Natural killer cell (primary cell): Measurements from ENCODE around the gene PITX1. TPM values are rescaled to one million over a fixed set of nuclear protein-coding genes. Genes with fewer than 3 reads are reported as not detected.

Source experiments
- ATAC-seq, 3 donors: fragments of 150-1000 bp in 2 of 3; fragments of 200-7000 bp in 1 of 3; cut with Tn5 transposase; 1 replicate in 1 of 3; 2 replicates in 2 of 3; pipeline ENCODE4 v1.10.0; 2021; ENCODE audit warnings: mild to moderate bottlenecking in 2 of 3, moderate library complexity in 2 of 3
- DNase-seq, 2 donors: peaks; one replicate each; pipeline versions ENCODE4 v3.0.0 to v3.0.0-alpha.2; 2013 to 2021; ENCODE audit warnings: mixed read lengths in 1 of 2
- H3K27ac ChIP-seq: one replicate; pipeline ENCODE4 v1.5.1; 2013; ENCODE audit warnings: mild to moderate bottlenecking, low read length
- H3K27me3 ChIP-seq: one replicate; pipeline ENCODE4 v1.6.1; 2013; ENCODE audit warnings: low read length; ENCODE audit not compliant: control insufficient read depth, insufficient read depth
- H3K36me3 ChIP-seq: one replicate; pipeline ENCODE4 v1.6.1; 2013; ENCODE audit warnings: low read length; ENCODE audit not compliant: control insufficient read depth, insufficient read depth
- H3K4me1 ChIP-seq: one replicate; pipeline ENCODE4 v1.6.1; 2013; ENCODE audit warnings: low read length; ENCODE audit not compliant: control insufficient read depth, insufficient read depth
- H3K4me3 ChIP-seq: one replicate; pipeline ENCODE4 v1.5.1; 2013; ENCODE audit warnings: low read length
- H3K9me3 ChIP-seq: one replicate; pipeline ENCODE4 v1.6.1; 2013; ENCODE audit warnings: low read length; ENCODE audit not compliant: control insufficient read depth, insufficient read depth
- H3K27ac Mint-ChIP-seq, 2 donors: one replicate each; pipeline ENCODE4 v1.8.0; 2022; ENCODE audit warnings: mild to moderate bottlenecking in 2 of 2, mixed read lengths in 2 of 2, moderate library complexity in 1 of 2
- H3K27me3 Mint-ChIP-seq, 2 donors: one replicate each; pipeline ENCODE4 v1.8.0; 2022; ENCODE audit warnings: low read depth in 2 of 2, mixed read lengths in 2 of 2
- H3K36me3 Mint-ChIP-seq: one replicate; pipeline ENCODE4 v1.8.0; 2022; ENCODE audit warnings: mixed read lengths
- H3K4me1 Mint-ChIP-seq, 2 donors: one replicate each; pipeline ENCODE4 v1.8.0; 2022; ENCODE audit warnings: mixed read lengths in 2 of 2
- H3K4me3 Mint-ChIP-seq: one replicate; pipeline ENCODE4 v1.8.0; 2022; ENCODE audit warnings: mild to moderate bottlenecking, moderate library complexity, mixed read lengths
- H3K9me3 Mint-ChIP-seq, 2 donors: one replicate each; pipeline ENCODE4 v1.8.0; 2022; ENCODE audit warnings: mixed read lengths in 2 of 2
- CTCF ChIP-seq: fragments of 200-600 bp; IDR thresholded peaks from one replicate; pipeline ENCODE4 v1.8.0; 2022; ENCODE audit warnings: antibody characterized with exemption
- whole genome bisulfite sequencing: methylation state at CpG from one replicate; pipeline ENCODE4 v1.1.7; 2013; ENCODE audit warnings: missing lambda C conversion rate; ENCODE audit not compliant: insufficient coverage; 5-methylcytosine and 5-hydroxymethylcytosine counted together
- intact Hi-C: fragments of 100-400 bp; cut with micrococcal nuclease; formaldehyde crosslinking; loops from one replicate; pipeline ENCODE4 v1.14.2; 2022
- total RNA-seq, 4 donors: library from RNA; stranded (reverse); fragments of 120-200 nt in 1 of 4; gene quantifications; one replicate each; pipeline versions ENCODE4 v1.2.3 to v1.2.4, GENCODE V29; 2013 to 2022

The PITX1 gene
- total RNA-seq, 3 donors from 2014 or later (not counting 1 experiment from before 2014, with no cell fraction given), result not detected

DNA sequence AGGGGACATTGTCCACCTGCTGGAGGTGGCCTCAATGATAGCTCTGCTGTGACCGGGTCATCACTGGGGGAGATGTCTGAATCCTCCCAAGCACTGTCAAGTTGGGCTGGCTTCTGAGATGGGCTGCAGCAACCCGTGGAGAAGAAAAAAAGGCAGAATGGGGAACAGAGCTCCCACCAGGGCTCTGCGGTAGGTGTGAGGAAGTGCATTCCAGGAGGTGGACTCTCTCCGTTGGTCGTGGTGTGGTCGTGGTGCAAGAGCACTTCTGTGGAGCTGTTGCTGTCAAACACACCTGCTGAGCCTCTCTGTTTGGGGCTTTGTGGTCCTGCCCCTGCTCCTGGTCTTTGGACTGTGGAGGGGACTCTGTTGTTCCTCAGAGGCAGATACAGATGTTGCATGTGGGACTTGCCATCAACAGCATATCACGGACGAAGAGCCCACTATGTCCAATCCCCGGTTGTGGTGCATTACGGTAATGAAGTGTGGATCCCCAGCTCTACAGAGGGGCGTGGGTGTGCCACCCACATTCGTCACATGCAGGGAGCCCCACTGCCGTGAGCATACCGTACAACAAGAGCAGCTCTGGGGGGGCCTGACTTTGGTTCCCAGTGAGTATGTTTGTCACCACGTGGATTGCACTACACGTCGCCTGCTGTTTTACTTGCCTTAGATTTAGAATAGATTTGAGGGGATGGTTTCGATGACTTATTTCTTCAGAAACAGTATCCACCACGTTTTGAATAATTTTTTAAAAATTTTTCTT, 36.0 kb upstream of the PITX1 start:
- DNase-seq, result no peak
- H3K4me3 ChIP-seq, result no peak overlapping the region
- no peaks in the 10 kb centered on the region for H3K4me1 ChIP-seq
- intact Hi-C loops, result no loop called here
- no peaks in the 10 kb centered on the region for H3K9me3 ChIP-seq
- 68% methylated on average over 18 of the region's 19 CpGs for WGBS
- Mint-ChIP-seq H3K27ac (no peak overlapping the region), H3K9me3 (no peaks in the 10 kb centered on the region), H3K4me3 (no peak overlapping the region), H3K4me1 (no peaks in the 10 kb centered on the region), H3K27me3 (no peaks in the 10 kb centered on the region), H3K36me3 (no peaks in the 10 kb centered on the region)
- ATAC-seq, result no peak
- no peak overlapping the region for H3K27ac ChIP-seq
- no peaks in the 10 kb centered on the region for H3K27me3 ChIP-seq
- TF ChIP-seq CTCF, result no peak
- no peaks in the 10 kb centered on the region for H3K36me3 ChIP-seq

DNA sequence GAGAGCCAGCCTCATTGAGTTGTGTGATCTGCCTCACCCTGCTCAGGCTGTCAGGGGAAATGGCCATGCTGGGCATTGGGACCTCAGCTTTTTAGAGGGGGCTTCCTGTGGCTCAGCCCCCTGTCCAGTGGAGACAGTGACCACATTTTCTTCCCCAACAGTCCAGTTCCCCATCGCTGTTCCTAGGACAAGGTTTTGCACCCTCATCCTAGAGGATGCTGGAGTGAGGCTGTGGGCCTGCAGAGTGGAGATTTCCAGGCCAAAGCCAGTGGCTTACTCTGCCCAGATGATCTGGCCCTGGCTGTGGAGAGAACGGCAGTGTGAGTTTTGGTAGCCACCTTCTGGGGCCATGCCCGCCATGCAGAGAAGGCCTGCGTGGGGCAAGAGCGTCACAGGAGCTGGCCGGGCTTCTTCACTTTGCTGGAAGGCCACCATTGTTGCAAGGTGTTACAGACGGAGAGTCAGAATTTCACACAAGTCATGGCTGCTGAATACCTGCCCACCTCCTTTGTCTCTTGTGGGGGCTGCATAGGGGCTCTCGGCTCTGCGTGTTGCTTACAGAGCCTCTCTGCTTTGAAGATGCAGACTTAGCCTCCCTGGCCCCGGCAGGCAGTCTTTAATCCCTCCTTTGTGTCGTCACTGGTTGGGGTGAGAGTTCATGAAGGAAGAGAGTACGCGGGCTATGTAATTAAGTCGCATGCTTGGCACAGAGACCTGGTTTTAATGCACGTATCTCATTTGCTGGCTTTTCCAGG, 35.2 kb upstream of the PITX1 start:
- no peak for TF ChIP-seq CTCF
- no peak overlapping the region for H3K27ac Mint-ChIP-seq

GRCh38 chr5:135067587-135067986, 33.6 kb upstream of the PITX1 start:
- intact Hi-C loops, result no loop called here
- no peaks in the 10 kb centered on the region for H3K27me3 ChIP-seq

More for the DNA sequence above, 35.2 kb upstream of the PITX1 start:
- Histone ChIP-seq H3K27ac (no peak overlapping the region), H3K4me1 (no peaks in the 10 kb centered on the region), H3K36me3 (no peaks in the 10 kb centered on the region), H3K9me3 (no peaks in the 10 kb centered on the region), H3K4me3 (no peak overlapping the region), H3K27me3 (no peaks in the 10 kb centered on the region)
- Mint-ChIP-seq H3K36me3 (no peaks in the 10 kb centered on the region), H3K9me3 (no peaks in the 10 kb centered on the region), H3K4me1 (no peaks in the 10 kb centered on the region), H3K4me3 (no peak overlapping the region), H3K27me3 (no peaks in the 10 kb centered on the region)
- 85% methylated on average over 15 of the region's 15 CpGs for WGBS
- intact Hi-C loops, result no loop called here
- ATAC-seq (no peak), DNase-seq (no peak)

More at GRCh38 chr5:135067587-135067986, 33.6 kb upstream of the PITX1 start:
- Mint-ChIP-seq H3K27me3 (no peaks in the 10 kb centered on the region), H3K9me3 (no peaks in the 10 kb centered on the region), H3K4me3 (no peak overlapping the region), H3K36me3 (no peaks in the 10 kb centered on the region), H3K27ac (no peak overlapping the region), H3K4me1 (no peaks in the 10 kb centered on the region)
- Histone ChIP-seq H3K4me1 (no peaks in the 10 kb centered on the region), H3K4me3 (no peak overlapping the region), H3K9me3 (no peaks in the 10 kb centered on the region), H3K36me3 (no peaks in the 10 kb centered on the region), H3K27ac (no peak overlapping the region)
- no peak for DNase-seq
- WGBS, result 73% methylated on average over 9 of the region's 9 CpGs
- no peak for TF ChIP-seq CTCF
- no peak for ATAC-seq
